Kidney epithelial cell (primary cell): ENCODE data around the gene REEP1. TPM values are rescaled to one million over a fixed set of nuclear protein-coding genes. Genes with fewer than 3 reads are reported as not detected.
"Not testable (repeated sequence)": the region's sequence is repeated elsewhere in the genome, so short reads cannot be mapped to it uniquely, and the experiment has no call there.

Experiments used
- DNase-seq: peaks from one replicate; pipeline ENCODE4 v3.0.0-alpha.2; 2010; ENCODE audit warnings: low read depth
- H3K27me3 ChIP-seq: 2 replicates; pipeline ENCODE4 v1.6.0; 2011; ENCODE audit warnings: low read length; ENCODE audit not compliant: control insufficient read depth, insufficient read depth
- H3K36me3 ChIP-seq: 2 replicates; pipeline ENCODE4 v1.5.1; 2011; ENCODE audit warnings: low read length; ENCODE audit not compliant: control insufficient read depth, insufficient read depth
- H3K4me3 ChIP-seq: 2 replicates; pipeline ENCODE4 v1.5.1; 2011; ENCODE audit warnings: low read depth, mild to moderate bottlenecking, control low read depth, low read length
- CTCF ChIP-seq: IDR thresholded peaks from 2 replicates; pipeline ENCODE4 v1.5.1; 2011; ENCODE audit warnings: mild to moderate bottlenecking, moderate library complexity, low read length, control low read depth, inconsistent platforms; ENCODE audit not compliant: insufficient read depth, poor library complexity, severe bottlenecking
- total RNA-seq: library from RNA; depleted of rRNA; stranded (reverse); fragments of >200 nt; gene quantifications from 2 replicates; pipeline ENCODE4 v1.2.3, GENCODE V29; 2015

Gene REEP1
- total RNA-seq, 1 donor from 2014 or later = 1.3 TPM

- H3K36me3 ChIP-seq = no peaks in the 10 kb centered on the region
- no peak overlapping the region for H3K4me3 ChIP-seq
- peaks cover 3% of the 10 kb centered on the region for H3K27me3 ChIP-seq
- TF ChIP-seq CTCF = no peak
- DNase-seq = no peak
Observed at GRCh38 chr2:86232373-86232784, 105.0 kb downstream of the REEP1 start.

- no peak for DNase-seq
- no peaks in the 10 kb centered on the region for H3K36me3 ChIP-seq
Observed at GRCh38 chr2:86231680-86232372, 105.6 kb downstream of the REEP1 start.

GRCh38 chr2:86230961-86231360, 106.5 kb downstream of the REEP1 start:
- no peak overlapping the region for H3K4me3 ChIP-seq
- TF ChIP-seq CTCF = no peak
- H3K27me3 ChIP-seq = peaks cover 3% of the 10 kb centered on the region
- H3K36me3 ChIP-seq = no peaks in the 10 kb centered on the region
- no peak for DNase-seq

More at GRCh38 chr2:86231680-86232372, 105.6 kb downstream of the REEP1 start:
- no peak for TF ChIP-seq CTCF
- Histone ChIP-seq H3K27me3 (peaks cover 3% of the 10 kb centered on the region), H3K4me3 (no peak overlapping the region)

GRCh38 chr2:86229221-86229620, 108.2 kb downstream of the REEP1 start:
- H3K4me3 ChIP-seq = no peak overlapping the region
- H3K27me3 ChIP-seq = peaks cover 3% of the 10 kb centered on the region
- TF ChIP-seq CTCF = no peak
- H3K36me3 ChIP-seq = no peaks in the 10 kb centered on the region
- DNase-seq = no peak

GRCh38 chr2:86228574-86228973, 108.9 kb downstream of the REEP1 start:
- not testable (repeated sequence) for DNase-seq

GRCh38 chr2:86227685-86228084, 109.7 kb downstream of the REEP1 start:
- no peak for DNase-seq
- H3K4me3 ChIP-seq = no peak overlapping the region
- peaks cover 3% of the 10 kb centered on the region for H3K27me3 ChIP-seq
- no peak for TF ChIP-seq CTCF
- no peaks in the 10 kb centered on the region for H3K36me3 ChIP-seq

More at GRCh38 chr2:86228574-86228973, 108.9 kb downstream of the REEP1 start:
- not testable (repeated sequence) for H3K27me3 ChIP-seq, H3K4me3 ChIP-seq, H3K36me3 ChIP-seq
